Smooth muscle cell (in vitro differentiated cells): ENCODE data around the gene TSEN34. TPM values are rescaled to one million over a fixed set of nuclear protein-coding genes. Genes with fewer than 3 reads are reported as not detected.

Source experiments
- DNase-seq: peaks from one replicate; lab custom pipeline; 2025; ENCODE audit not compliant: unreplicated experiment; lab: John Stamatoyannopoulos, UW
- H2AFZ ChIP-seq: fragments of 200-600 bp; sonication (generic); 2 replicates; pipeline ENCODE4 v1.6.0; 2016; ENCODE audit warnings: antibody characterized with exemption, low read depth, mild to moderate bottlenecking
- H3F3A ChIP-seq: fragments of 200-600 bp; sonication (generic); 2 replicates; pipeline ENCODE4 v1.6.0; 2017; ENCODE audit warnings: antibody characterized with exemption, low read depth
- H3K27ac ChIP-seq: fragments of 200-600 bp; sonication (generic); 2 replicates; pipeline ENCODE4 v1.5.1; 2016; ENCODE audit warnings: low read depth, mild to moderate bottlenecking
- H3K27me3 ChIP-seq: fragments of 200-600 bp; sonication (generic); 2 replicates; pipeline ENCODE4 v1.6.1; 2016; ENCODE audit warnings: low read depth, mild to moderate bottlenecking
- H3K36me3 ChIP-seq: fragments of 200-600 bp; sonication (generic); 2 replicates; pipeline ENCODE4 v1.5.1; 2016; ENCODE audit warnings: low read depth
- H3K4me1 ChIP-seq: fragments of 200-600 bp; sonication (generic); 2 replicates; pipeline ENCODE4 v1.5.1; 2016; ENCODE audit warnings: low read depth
- H3K4me2 ChIP-seq: fragments of 200-600 bp; sonication (generic); 2 replicates; pipeline ENCODE4 v1.6.0; 2016; ENCODE audit warnings: mild to moderate bottlenecking
- H3K4me3 ChIP-seq: fragments of 200-600 bp; sonication (generic); 2 replicates; pipeline ENCODE4 v1.5.1; 2016; ENCODE audit warnings: mild to moderate bottlenecking
- H3K79me2 ChIP-seq: fragments of 200-600 bp; sonication (generic); 2 replicates; pipeline ENCODE4 v1.6.0; 2016; ENCODE audit warnings: low read depth, mild to moderate bottlenecking
- H3K9ac ChIP-seq: fragments of 200-600 bp; sonication (generic); 2 replicates; pipeline ENCODE4 v1.6.0; 2016; ENCODE audit warnings: low read depth
- H3K9me3 ChIP-seq: fragments of 200-600 bp; sonication (generic); replicated peaks from 2 replicates; pipeline ENCODE4 v1.5.1; 2016; ENCODE audit warnings: low read depth
- H4K20me1 ChIP-seq: fragments of 200-600 bp; sonication (generic); 2 replicates; pipeline ENCODE4 v1.6.0; 2016; ENCODE audit warnings: low read depth
- CTCF ChIP-seq: fragments of 200-600 bp; sonication (generic); IDR thresholded peaks from 2 replicates; pipeline ENCODE4 v1.5.1; 2017; ENCODE audit warnings: borderline replicate concordance, mild to moderate bottlenecking, antibody characterized with exemption; ENCODE audit not compliant: insufficient read depth, poor library complexity, severe bottlenecking
- WGBS: methylation state at CpG from one replicate; pipeline ENCODE4 v1.1.7; 2016; ENCODE audit warnings: low lambda C conversion rate; 5-methylcytosine and 5-hydroxymethylcytosine counted together
- polyA plus RNA-seq: library from polyadenylated mRNA; unstranded; fragments of >200 nt; fragmentation: Nextera tagmentation; extraction: Ambion mirVana; gene quantifications from 2 replicates; pipeline ENCODE4 v1.2.1, GENCODE V29; 2016
- total RNA-seq: library from RNA; depleted of rRNA; stranded (reverse); fragments of >200 nt; gene quantifications from 2 replicates; pipeline ENCODE4 v1.2.3, GENCODE V29; 2014

Gene TSEN34
- total and polyA plus RNA-seq, 2 experiments from 2014 or later = 45.8 to 79.5 TPM

- H3K4me2 ChIP-seq = peak within 1 kb of the TSS; percentile 76
- no peaks in the 10 kb centered on the region for H3F3A ChIP-seq
- H3K4me1 ChIP-seq = no peaks in the 10 kb centered on the region
- H3K79me2 ChIP-seq = no peaks in the 10 kb centered on the region
- no peak within 1 kb of the TSS for H2AFZ ChIP-seq
- H3K9me3 ChIP-seq = no peaks in the 10 kb centered on the region
- WGBS = 19% methylated on average over 11 of the region's 13 CpGs
- H3K4me3 ChIP-seq = peak within 1 kb of the TSS; percentile 55
- H3K36me3 ChIP-seq = no peaks in the 10 kb centered on the region
- no peak for DNase-seq
- no peaks in the 10 kb centered on the region for H4K20me1 ChIP-seq
- H3K27me3 ChIP-seq = no peaks in the 10 kb centered on the region
- H3K9ac ChIP-seq = no peak within 1 kb of the TSS
- H3K27ac ChIP-seq = no peak within 1 kb of the TSS
- TF ChIP-seq CTCF = peak; percentile 25
Measured at GRCh38 chr19:54172471-54173358, 18.4 kb upstream of the TSEN34 start, which contains the start of gene TMC4. TSS of gene TMC4 (minus strand) at chr19:54173160. CDS start at chr19:54173117, 43 bp downstream.

DNA sequence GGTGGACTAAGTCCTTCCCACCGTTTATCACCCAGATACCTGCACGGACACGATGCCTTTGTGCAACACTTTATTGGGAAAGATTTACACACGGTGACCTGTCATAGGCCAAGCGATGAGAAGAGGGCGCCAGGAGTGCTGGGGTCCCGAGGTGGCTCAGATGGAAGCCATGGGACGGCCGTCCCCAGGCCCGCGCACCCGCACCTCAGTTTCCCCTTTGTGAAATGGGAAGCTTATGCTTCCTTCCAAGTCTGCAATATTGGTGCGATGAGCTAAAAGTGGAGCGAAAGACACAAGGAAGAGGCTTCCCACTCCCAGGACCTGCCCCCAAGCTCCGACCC lies 17.8 kb upstream of the TSEN34 start:
- WGBS = 60% methylated on average over 15 of the region's 15 CpGs
- Histone ChIP-seq H3K4me2 (peak overlapping the region; percentile 76), H3F3A (no peaks in the 10 kb centered on the region), H3K36me3 (no peaks in the 10 kb centered on the region), H3K9ac (no peak overlapping the region), H3K4me1 (no peaks in the 10 kb centered on the region), H3K9me3 (no peaks in the 10 kb centered on the region), H3K27ac (no peak overlapping the region), H3K27me3 (no peaks in the 10 kb centered on the region), H4K20me1 (no peaks in the 10 kb centered on the region), H3K79me2 (no peaks in the 10 kb centered on the region), H2AFZ (no peak overlapping the region), H3K4me3 (no peak overlapping the region)
- TF ChIP-seq CTCF = no peak
- DNase-seq = no peak

DNA sequence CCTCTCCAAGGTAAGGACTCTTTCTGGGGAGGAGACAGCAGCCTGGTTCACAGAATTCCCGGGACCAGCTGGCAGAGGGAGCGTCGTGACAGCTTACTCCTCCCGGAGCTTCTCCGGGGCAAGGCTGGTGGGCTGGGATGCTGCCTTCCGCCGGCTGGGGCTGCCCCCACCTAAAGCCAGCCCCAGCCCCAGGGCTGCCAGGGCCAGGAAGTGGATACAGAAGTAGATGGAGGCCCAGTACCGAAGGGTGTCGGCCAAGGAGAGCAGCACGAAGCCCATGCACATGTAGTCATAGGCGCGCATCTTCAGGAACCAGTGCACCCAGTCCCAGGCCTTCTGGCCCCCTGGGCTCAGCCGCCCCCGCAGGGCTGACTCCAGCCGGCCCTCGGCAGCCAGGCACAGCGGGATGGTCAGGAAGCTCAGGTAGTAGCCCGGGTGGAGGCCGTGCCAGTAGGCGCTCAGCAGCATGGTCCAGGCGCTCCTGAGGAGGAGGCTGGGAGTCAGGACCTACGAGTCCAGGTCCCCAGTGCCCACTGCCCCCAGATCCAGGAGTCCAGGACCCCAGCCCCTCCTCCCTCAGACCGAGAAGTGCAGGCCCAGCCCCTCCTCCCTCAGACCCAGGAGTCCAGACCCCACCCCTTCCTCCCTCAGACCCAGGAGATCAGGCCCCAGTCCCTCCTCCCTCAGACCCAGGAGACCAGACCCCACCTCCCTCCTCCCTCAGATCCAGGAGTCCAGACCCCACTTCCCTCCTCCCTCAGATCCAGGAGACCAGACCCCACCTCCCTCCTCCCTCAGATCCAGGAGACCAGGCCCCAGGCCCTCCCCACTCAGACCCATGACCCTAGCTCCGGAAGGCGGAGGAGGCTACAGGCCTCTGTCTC lies 16.9 kb upstream of the TSEN34 start:
- no peaks in the 10 kb centered on the region for H3K27me3 ChIP-seq
- H3K9ac ChIP-seq = no peak overlapping the region
- no peaks in the 10 kb centered on the region for H3K36me3 ChIP-seq
- no peaks in the 10 kb centered on the region for H3K9me3 ChIP-seq
- TF ChIP-seq CTCF = no peak
- no peak overlapping the region for H3K4me3 ChIP-seq
- no peak for DNase-seq
- no peak overlapping the region for H3K4me2 ChIP-seq
- no peaks in the 10 kb centered on the region for H3K79me2 ChIP-seq
- H2AFZ ChIP-seq = no peak overlapping the region
- H4K20me1 ChIP-seq = no peaks in the 10 kb centered on the region
- H3F3A ChIP-seq = no peaks in the 10 kb centered on the region
- H3K27ac ChIP-seq = no peak overlapping the region
- no peaks in the 10 kb centered on the region for H3K4me1 ChIP-seq
- 85% methylated on average over 24 of the region's 25 CpGs for WGBS
